Adrenal gland (tissue), 5 donors: ENCODE data around the gene PDXP.

Experiments used
- POLR2A ChIP-seq, 2 donors: fragments of 450-650 bp; IDR thresholded peaks; one replicate each; pipeline ENCODE4 v1.6.1; 2017; ENCODE audit warnings: antibody characterized with exemption in 2 of 2, mild to moderate bottlenecking in 2 of 2, moderate library complexity in 1 of 2
- TF ChIP-seq, protein P1 (sequence below), 6 experiments: fragments of 450-650 bp in 4 of 6; fragments of 200-600 bp in 2 of 6; sonication (generic) in 1 of 6; IDR thresholded peaks; 1 replicate in 5 of 6; 2 replicates in 1 of 6; pipeline versions ENCODE4 v1.5.1 to v1.8.0; 2016 to 2021; ENCODE audit warnings: antibody characterized with exemption in 6 of 6, mild to moderate bottlenecking in 2 of 6, moderate library complexity in 1 of 6
- donor health status: DM: no; HTN: no; CAD: no.

DNA sequence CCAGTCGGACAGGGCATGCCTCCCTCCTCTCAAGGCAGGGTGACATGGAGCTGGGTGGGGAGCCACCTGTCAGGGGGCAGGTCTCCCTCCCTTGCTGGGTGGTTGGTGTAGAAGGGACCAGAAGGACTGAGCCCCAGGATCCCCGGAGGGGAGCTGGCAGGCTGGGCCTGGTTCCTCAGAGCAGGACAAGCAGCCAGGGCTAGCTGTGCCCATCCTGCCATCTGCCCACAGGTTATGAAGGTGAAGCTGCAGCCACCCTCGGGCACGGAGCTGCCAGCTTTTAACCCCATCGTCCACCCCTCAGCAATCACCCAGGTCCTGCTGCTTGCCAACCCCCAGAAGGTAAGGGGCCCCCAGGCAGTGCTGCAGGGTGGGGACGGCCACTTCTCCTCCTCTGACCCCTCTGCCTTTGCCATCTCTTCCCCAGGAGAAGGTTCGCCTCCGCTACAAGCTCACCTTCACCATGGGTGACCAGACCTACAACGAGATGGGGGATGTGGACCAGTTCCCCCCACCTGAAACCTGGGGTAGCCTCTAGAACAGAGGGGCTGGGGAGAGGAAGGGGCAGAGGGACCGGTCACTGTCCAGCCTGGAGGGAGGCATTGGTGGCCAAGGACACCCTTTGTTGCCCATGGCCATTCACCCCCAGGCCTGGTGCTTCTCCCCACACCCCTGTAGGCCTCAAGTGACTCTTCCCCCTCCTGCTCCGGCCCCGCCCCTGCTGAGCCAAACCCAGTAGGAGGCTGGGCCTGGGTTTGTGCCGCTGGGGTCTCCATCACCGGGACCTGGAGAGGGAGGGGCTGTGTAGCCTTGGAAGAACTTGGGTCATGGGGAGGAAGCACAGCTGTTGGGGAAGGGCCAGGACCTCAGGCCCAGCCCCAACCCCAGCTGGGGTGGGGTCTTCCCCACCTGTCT is 26.1 kb upstream of the PDXP start:
- TF ChIP-seq, protein P1, sequence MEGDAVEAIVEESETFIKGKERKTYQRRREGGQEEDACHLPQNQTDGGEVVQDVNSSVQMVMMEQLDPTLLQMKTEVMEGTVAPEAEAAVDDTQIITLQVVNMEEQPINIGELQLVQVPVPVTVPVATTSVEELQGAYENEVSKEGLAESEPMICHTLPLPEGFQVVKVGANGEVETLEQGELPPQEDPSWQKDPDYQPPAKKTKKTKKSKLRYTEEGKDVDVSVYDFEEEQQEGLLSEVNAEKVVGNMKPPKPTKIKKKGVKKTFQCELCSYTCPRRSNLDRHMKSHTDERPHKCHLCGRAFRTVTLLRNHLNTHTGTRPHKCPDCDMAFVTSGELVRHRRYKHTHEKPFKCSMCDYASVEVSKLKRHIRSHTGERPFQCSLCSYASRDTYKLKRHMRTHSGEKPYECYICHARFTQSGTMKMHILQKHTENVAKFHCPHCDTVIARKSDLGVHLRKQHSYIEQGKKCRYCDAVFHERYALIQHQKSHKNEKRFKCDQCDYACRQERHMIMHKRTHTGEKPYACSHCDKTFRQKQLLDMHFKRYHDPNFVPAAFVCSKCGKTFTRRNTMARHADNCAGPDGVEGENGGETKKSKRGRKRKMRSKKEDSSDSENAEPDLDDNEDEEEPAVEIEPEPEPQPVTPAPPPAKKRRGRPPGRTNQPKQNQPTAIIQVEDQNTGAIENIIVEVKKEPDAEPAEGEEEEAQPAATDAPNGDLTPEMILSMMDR (IDR thresholded peaks at IDR 0.05), result no peak
- no peak for TF ChIP-seq POLR2A (IDR thresholded peaks at IDR 0.05)
